ENCODE data around the gene GALNT9. TPM values are rescaled to one million over a fixed set of nuclear protein-coding genes. Genes with fewer than 3 reads are reported as not detected.

Gene GALNT9
- total and polyA plus RNA-seq, 2 experiments from 2014 or later, result 3.9 to 4.7 TPM

GRCh38 chr12:132354982-132355680, 25.7 kb upstream of the GALNT9 start:
- H3K9me3 ChIP-seq (ENCODE audit: low read depth), result no peaks in the 10 kb centered on the region
- 91% methylated on average over 34 of the region's 34 CpGs for WGBS (ENCODE audit: low lambda C conversion rate, missing lambda C conversion rate)
- TF ChIP-seq, protein P1, sequence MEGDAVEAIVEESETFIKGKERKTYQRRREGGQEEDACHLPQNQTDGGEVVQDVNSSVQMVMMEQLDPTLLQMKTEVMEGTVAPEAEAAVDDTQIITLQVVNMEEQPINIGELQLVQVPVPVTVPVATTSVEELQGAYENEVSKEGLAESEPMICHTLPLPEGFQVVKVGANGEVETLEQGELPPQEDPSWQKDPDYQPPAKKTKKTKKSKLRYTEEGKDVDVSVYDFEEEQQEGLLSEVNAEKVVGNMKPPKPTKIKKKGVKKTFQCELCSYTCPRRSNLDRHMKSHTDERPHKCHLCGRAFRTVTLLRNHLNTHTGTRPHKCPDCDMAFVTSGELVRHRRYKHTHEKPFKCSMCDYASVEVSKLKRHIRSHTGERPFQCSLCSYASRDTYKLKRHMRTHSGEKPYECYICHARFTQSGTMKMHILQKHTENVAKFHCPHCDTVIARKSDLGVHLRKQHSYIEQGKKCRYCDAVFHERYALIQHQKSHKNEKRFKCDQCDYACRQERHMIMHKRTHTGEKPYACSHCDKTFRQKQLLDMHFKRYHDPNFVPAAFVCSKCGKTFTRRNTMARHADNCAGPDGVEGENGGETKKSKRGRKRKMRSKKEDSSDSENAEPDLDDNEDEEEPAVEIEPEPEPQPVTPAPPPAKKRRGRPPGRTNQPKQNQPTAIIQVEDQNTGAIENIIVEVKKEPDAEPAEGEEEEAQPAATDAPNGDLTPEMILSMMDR (IDR thresholded peaks at IDR 0.05; ENCODE audit: poor library complexity), result no peak
- TF ChIP-seq EZH2phosphoT487 (IDR thresholded peaks at IDR 0.05; ENCODE audit: low read depth, severe bottlenecking, unreplicated experiment), result no peak
- TF ChIP-seq EZH2 (IDR thresholded peaks at IDR 0.05; ENCODE audit: borderline replicate concordance), result no peak
- H3K27me3 ChIP-seq, result peaks cover 7% of the 10 kb centered on the region
- no peak overlapping the region for H2AFZ ChIP-seq
- no peaks in the 10 kb centered on the region for H3K9me2 ChIP-seq (replicated peaks; ENCODE audit: insufficient read depth)
- no peak overlapping the region for H3K4me3 ChIP-seq
- no peaks in the 10 kb centered on the region for H3K79me2 ChIP-seq
- no peak overlapping the region for H3K4me2 ChIP-seq
- no peaks in the 10 kb centered on the region for H3K36me3 ChIP-seq (replicated peaks; ENCODE audit: insufficient read depth, low read depth)
- H3K27ac ChIP-seq, result no peak overlapping the region
- no peaks in the 10 kb centered on the region for H4K20me1 ChIP-seq (ENCODE audit: insufficient read depth, poor library complexity, severe bottlenecking)
- no peak for DNase-seq (ENCODE audit: low spot score)
- peaks cover 4% of the 10 kb centered on the region for H3K4me1 ChIP-seq (ENCODE audit: insufficient read depth)

DNA sequence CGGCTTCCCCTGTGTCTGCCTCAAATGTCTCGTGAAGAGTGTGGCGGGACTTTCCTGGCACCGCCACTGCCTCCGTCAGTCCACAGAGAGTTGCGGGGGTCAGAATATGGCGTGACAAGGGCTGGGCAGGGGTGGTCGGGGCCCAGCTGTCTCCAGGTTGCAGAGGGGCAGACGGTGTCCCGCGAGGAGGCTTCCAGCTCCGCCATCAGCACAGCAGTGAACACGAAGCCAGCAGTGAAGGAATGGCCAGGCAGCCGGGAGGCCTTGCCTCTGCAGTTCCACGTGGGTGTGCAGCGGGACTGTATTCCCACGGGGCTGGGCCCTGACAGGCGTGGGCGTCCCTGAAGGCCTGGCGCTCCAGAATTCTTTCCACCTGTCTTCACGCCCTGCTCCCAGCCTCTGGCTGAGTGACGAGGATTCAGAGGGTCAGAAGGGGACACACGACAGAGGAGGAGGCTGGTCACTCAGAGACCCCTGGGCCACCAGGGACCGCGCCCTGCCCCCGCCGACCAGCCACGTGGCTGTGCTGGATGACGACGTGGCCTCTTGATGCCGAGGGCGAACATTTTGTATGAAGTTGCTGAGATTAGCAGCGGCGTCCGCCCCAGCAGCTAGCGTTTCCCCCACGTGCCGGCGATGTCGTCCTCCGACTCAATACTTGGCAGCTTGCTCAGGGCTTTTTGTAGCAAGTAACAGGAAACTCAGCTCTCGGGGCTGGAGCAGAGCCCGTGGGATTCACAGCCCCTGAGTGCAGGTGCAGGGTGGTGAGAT, 25.0 kb upstream of the GALNT9 start:
- Histone ChIP-seq H3K9me3 (ENCODE audit: low read depth) (no peaks in the 10 kb centered on the region), H3K27me3 (peaks cover 7% of the 10 kb centered on the region), H3K4me3 (no peak overlapping the region), H3K27ac (no peak overlapping the region), H4K20me1 (ENCODE audit: insufficient read depth, poor library complexity, severe bottlenecking) (no peaks in the 10 kb centered on the region), H2AFZ (no peak overlapping the region), H3K4me1 (ENCODE audit: insufficient read depth) (peaks cover 4% of the 10 kb centered on the region), H3K9me2 (replicated peaks; ENCODE audit: insufficient read depth) (no peaks in the 10 kb centered on the region), H3K36me3 (replicated peaks; ENCODE audit: insufficient read depth, low read depth) (no peaks in the 10 kb centered on the region), H3K4me2 (no peak overlapping the region), H3K79me2 (no peaks in the 10 kb centered on the region)
- TF ChIP-seq EZH2phosphoT487 (IDR thresholded peaks at IDR 0.05; ENCODE audit: low read depth, severe bottlenecking, unreplicated experiment), result no peak
- TF ChIP-seq, protein P1 (IDR thresholded peaks at IDR 0.05; ENCODE audit: poor library complexity), result no peak
- TF ChIP-seq EZH2 (IDR thresholded peaks at IDR 0.05; ENCODE audit: borderline replicate concordance), result no peak
- DNase-seq (ENCODE audit: low spot score), result no peak
- WGBS (ENCODE audit: low lambda C conversion rate, missing lambda C conversion rate), result 88% methylated on average over 43 of the region's 43 CpGs

DNA sequence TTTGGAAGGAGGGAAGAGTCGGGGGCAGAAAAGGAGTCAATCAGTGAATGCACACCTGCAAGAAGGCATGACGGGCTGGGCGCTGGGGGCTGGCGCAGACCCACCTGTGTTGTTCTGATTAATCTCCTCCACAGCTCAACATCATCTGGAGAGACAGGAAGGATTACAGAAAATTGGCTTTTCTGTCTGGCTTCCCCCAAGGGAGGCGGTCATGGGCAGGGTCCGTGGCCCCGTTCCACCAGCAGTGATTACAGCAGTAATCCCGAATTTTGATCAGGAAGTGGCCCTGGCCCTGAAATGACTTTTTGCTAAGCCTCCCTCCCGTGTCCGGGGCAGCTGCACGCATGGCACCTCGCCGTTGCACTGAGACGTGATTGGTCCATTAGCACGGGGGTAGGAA, 24.4 kb upstream of the GALNT9 start:
- TF ChIP-seq, protein P1 (IDR thresholded peaks at IDR 0.05; ENCODE audit: poor library complexity), result no peak
- no peak for TF ChIP-seq EZH2phosphoT487 (IDR thresholded peaks at IDR 0.05; ENCODE audit: low read depth, severe bottlenecking, unreplicated experiment)
- TF ChIP-seq EZH2 (IDR thresholded peaks at IDR 0.05; ENCODE audit: borderline replicate concordance), result no peak
- 89% methylated on average over 14 of the region's 15 CpGs for WGBS (ENCODE audit: low lambda C conversion rate, missing lambda C conversion rate)
- peaks cover 7% of the 10 kb centered on the region for H3K27me3 ChIP-seq

More for the DNA sequence above, 24.4 kb upstream of the GALNT9 start:
- no peak for DNase-seq (ENCODE audit: low spot score)
- no peaks in the 10 kb centered on the region for H3K9me2 ChIP-seq (replicated peaks; ENCODE audit: insufficient read depth)
- H2AFZ ChIP-seq, result no peak overlapping the region
- H3K36me3 ChIP-seq (replicated peaks; ENCODE audit: insufficient read depth, low read depth), result no peaks in the 10 kb centered on the region
- no peak overlapping the region for H3K4me2 ChIP-seq
- H3K4me3 ChIP-seq, result no peak overlapping the region
- no peaks in the 10 kb centered on the region for H4K20me1 ChIP-seq (ENCODE audit: insufficient read depth, poor library complexity, severe bottlenecking)
- H3K27ac ChIP-seq, result no peak overlapping the region
- no peaks in the 10 kb centered on the region for H3K79me2 ChIP-seq
- H3K9me3 ChIP-seq (ENCODE audit: low read depth), result no peaks in the 10 kb centered on the region
- H3K4me1 ChIP-seq (ENCODE audit: insufficient read depth), result peaks cover 4% of the 10 kb centered on the region

Data from hepatocyte (in vitro differentiated cells).